HG03060 (cell line): Measurements from ENCODE around the gene JAM3.
"Not testable (repeated sequence)": the region's sequence is repeated elsewhere in the genome, so short reads cannot be mapped to it uniquely, and the experiment has no call there.

Experiments used
- ATAC-seq: cut with Tn5 transposase; IDR thresholded peaks from one replicate; pipeline ENCODE4 v1.9.1; 2021; ENCODE audit warnings: low read depth, moderate number of reproducible peaks; ENCODE audit not compliant: unreplicated experiment

JAM3 gene

GRCh38 chr11:134171951-134172350, 103.1 kb downstream of the JAM3 start:
- ATAC-seq, result no peak

GRCh38 chr11:134173296-134173695, 104.4 kb downstream of the JAM3 start:
- ATAC-seq, result no peak

GRCh38 chr11:134176284-134176683, 107.4 kb downstream of the JAM3 start:
- no peak for ATAC-seq

- no peak for ATAC-seq
Observed at GRCh38 chr11:134178032-134178674, 109.3 kb downstream of the JAM3 start.

- ATAC-seq, result no peak
Observed at GRCh38 chr11:134181707-134182106, 112.8 kb downstream of the JAM3 start.

- ATAC-seq, result not testable (repeated sequence)
Observed at GRCh38 chr11:134188092-134188491, 119.2 kb downstream of the JAM3 start.

GRCh38 chr11:134196756-134197155, 127.9 kb downstream of the JAM3 start:
- ATAC-seq, result no peak

GRCh38 chr11:134199531-134199930, 130.7 kb downstream of the JAM3 start:
- ATAC-seq, result no peak

- ATAC-seq, result no peak
Observed at GRCh38 chr11:134200688-134201087, 131.8 kb downstream of the JAM3 start.
